Right ventricle myocardium superior (tissue), 1 donor: Measurements from ENCODE around the gene RALB. TPM values are rescaled to one million over a fixed set of nuclear protein-coding genes. Genes with fewer than 3 reads are reported as not detected.
"Not testable (repeated sequence)": the region's sequence is repeated elsewhere in the genome, so short reads cannot be mapped to it uniquely, and the experiment has no call there.

Experiments used
- ATAC-seq: fragments of 200-7000 bp; cut with Tn5 transposase; one replicate; pipeline ENCODE4 v1.9.1; 2020; ENCODE audit warnings: mild to moderate bottlenecking; ENCODE audit not compliant: poor library complexity
- DNase-seq: peaks from one replicate; pipeline ENCODE4 v3.0.0-alpha.2; 2020
- intact Hi-C: fragments of 100-400 bp; cut with DNase I; formaldehyde crosslinking; loops from one replicate; pipeline ENCODE4 v1.11.2; 2022
- total RNA-seq: library from RNA; stranded (reverse); fragmentation: NEBNext Ultra II Directional; extraction: Animal tissue kit (Norgen Biotek cat#: 25700); gene quantifications from one replicate; pipeline ENCODE4 v1.2.1, GENCODE V29; 2021
- donor health status: DM: no; HTN: yes; CAD: no; lungs with severe emphysema.

RALB gene
- total RNA-seq, 1 donor from 2014 or later: 48.8 TPM

- intact Hi-C loops: loop anchor here (5.0 kb wide), 1 partner anchor 207 kb away; no protein-coding TSS in a partner anchor
- ATAC-seq: no peak
- no peak for DNase-seq
Observed at GRCh38 chr2:120319123-120319522, 66.5 kb downstream of the RALB start.

- intact Hi-C loops: loop anchor here (5.0 kb wide), 1 partner anchor 208 kb away; no protein-coding TSS in a partner anchor
- no peak for ATAC-seq
- no peak for DNase-seq
Observed at GRCh38 chr2:120319686-120320317, 67.2 kb downstream of the RALB start.

GRCh38 chr2:120320318-120320851 is 67.7 kb downstream of the RALB start:
- intact Hi-C loops: no loop called here
- ATAC-seq (no peak), DNase-seq (no peak)

GRCh38 chr2:120320887-120321556 is 68.4 kb downstream of the RALB start:
- DNase-seq, ATAC-seq, intact Hi-C loops: not testable (repeated sequence)

GRCh38 chr2:120321721-120322284 is 69.2 kb downstream of the RALB start:
- DNase-seq (no peak), ATAC-seq (no peak)
- intact Hi-C loops: no loop called here

- intact Hi-C loops: no loop called here
- DNase-seq (no peak), ATAC-seq (no peak)
Observed at GRCh38 chr2:120322329-120322728, 69.7 kb downstream of the RALB start.

- intact Hi-C loops: no loop called here
- DNase-seq: peak; percentile 87
- peak; percentile 95 for ATAC-seq
Observed at GRCh38 chr2:120323214-120323613, 70.6 kb downstream of the RALB start.

GRCh38 chr2:120323807-120324399 is 71.3 kb downstream of the RALB start:
- ATAC-seq: peak; percentile 58
- DNase-seq: peak; percentile 37
- intact Hi-C loops: no loop called here

- intact Hi-C loops: no loop called here
Observed at GRCh38 chr2:120324933-120325332, 72.3 kb downstream of the RALB start.

GRCh38 chr2:120326066-120326465 is 73.4 kb downstream of the RALB start:
- DNase-seq: peak; percentile 21
- intact Hi-C loops: no loop called here

More at GRCh38 chr2:120324933-120325332, 72.3 kb downstream of the RALB start:
- DNase-seq: no peak
- no peak for ATAC-seq

GRCh38 chr2:120330946-120331822 is 78.5 kb downstream of the RALB start:
- ATAC-seq (peak; percentile 10), DNase-seq (no peak)
- intact Hi-C loops: no loop called here

More at GRCh38 chr2:120326066-120326465, 73.4 kb downstream of the RALB start:
- ATAC-seq: no peak

- intact Hi-C loops: no loop called here
- ATAC-seq: peak; percentile 53
- no peak for DNase-seq
Observed at GRCh38 chr2:120331903-120332302, 79.3 kb downstream of the RALB start.

GRCh38 chr2:120332384-120332783 is 79.7 kb downstream of the RALB start:
- intact Hi-C loops: no loop called here
- DNase-seq: no peak

GRCh38 chr2:120334068-120334467 is 81.4 kb downstream of the RALB start:
- intact Hi-C loops: no loop called here
- ATAC-seq: no peak
- no peak for DNase-seq

More at GRCh38 chr2:120332384-120332783, 79.7 kb downstream of the RALB start:
- no peak for ATAC-seq

- ATAC-seq: no peak
- DNase-seq: no peak
- intact Hi-C loops: no loop called here
Observed at GRCh38 chr2:120336749-120337148, 84.1 kb downstream of the RALB start.

GRCh38 chr2:120338015-120338414 is 85.4 kb downstream of the RALB start:
- DNase-seq (no peak), ATAC-seq (no peak)
- intact Hi-C loops: no loop called here

- intact Hi-C loops: loop anchor here (2.0 to 10.0 kb wide), 2 partner anchors 213 to 337 kb away; no protein-coding TSS in a partner anchor
- ATAC-seq (no peak), DNase-seq (no peak)
Observed at GRCh38 chr2:120341977-120342376, 89.3 kb downstream of the RALB start.

- ATAC-seq: no peak
- intact Hi-C loops: loop anchor here (2.0 to 10.0 kb wide), 2 partner anchors 212 to 336 kb away; no protein-coding TSS in a partner anchor
- DNase-seq: no peak
Observed at GRCh38 chr2:120342446-120342845, 89.8 kb downstream of the RALB start.
